Measurements from ENCODE around the gene SLC9C2. TPM values are rescaled to one million over a fixed set of nuclear protein-coding genes. Genes with fewer than 3 reads are reported as not detected.
"Not testable (repeated sequence)": the region's sequence is repeated elsewhere in the genome, so short reads cannot be mapped to it uniquely, and the experiment has no call there.

The SLC9C2 gene
- total RNA-seq, 1 experiment from 2014 or later: not detected

DNA sequence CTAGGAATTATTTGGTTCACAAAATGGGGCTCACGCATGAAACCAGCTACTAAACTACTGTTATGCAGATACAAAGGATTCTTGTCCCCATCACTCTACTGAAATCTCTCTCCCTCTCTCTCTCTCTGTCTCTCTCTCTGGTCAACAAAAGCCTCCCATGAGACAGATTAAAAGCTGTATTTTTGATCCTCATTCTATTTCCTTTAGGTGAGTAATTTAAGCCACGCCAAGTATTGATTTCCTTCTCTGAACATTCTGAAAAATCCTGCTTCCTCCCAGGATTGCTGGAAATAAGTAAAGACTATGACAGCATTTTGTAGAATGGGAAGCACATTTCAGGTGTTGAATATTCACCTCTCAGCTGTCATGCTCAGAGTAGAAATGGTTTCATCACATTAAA, 82.1 kb downstream of the SLC9C2 start:
- no peak overlapping the region for H3K27ac Mint-ChIP-seq
- DNase-seq (ENCODE audit: low spot score) (no peak), ATAC-seq (no peak)
- ChIA-PET POLR2A (interaction anchor here (0.7 kb wide), 1 partner anchor 255 kb away, joined by 3 read pairs; no protein-coding TSS in a partner anchor), CTCF (no interaction called here)
- TF ChIP-seq AR (CRISPR knock-in tag; IDR thresholded peaks at IDR 0.05): no peak
- TF ChIP-seq, protein P1, sequence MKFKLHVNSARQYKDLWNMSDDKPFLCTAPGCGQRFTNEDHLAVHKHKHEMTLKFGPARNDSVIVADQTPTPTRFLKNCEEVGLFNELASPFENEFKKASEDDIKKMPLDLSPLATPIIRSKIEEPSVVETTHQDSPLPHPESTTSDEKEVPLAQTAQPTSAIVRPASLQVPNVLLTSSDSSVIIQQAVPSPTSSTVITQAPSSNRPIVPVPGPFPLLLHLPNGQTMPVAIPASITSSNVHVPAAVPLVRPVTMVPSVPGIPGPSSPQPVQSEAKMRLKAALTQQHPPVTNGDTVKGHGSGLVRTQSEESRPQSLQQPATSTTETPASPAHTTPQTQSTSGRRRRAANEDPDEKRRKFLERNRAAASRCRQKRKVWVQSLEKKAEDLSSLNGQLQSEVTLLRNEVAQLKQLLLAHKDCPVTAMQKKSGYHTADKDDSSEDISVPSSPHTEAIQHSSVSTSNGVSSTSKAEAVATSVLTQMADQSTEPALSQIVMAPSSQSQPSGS (CRISPR knock-in tag; IDR thresholded peaks at IDR 0.05; ENCODE audit: borderline replicate concordance, low read depth): no peak
- TF ChIP-seq GRHL2 (CRISPR knock-in tag; IDR thresholded peaks at IDR 0.05; ENCODE audit: insufficient replicate concordance, severe bottlenecking): no peak
- TF ChIP-seq NR3C1 (CRISPR knock-in tag; conservative IDR thresholded peaks at IDR 0.05; ENCODE audit: low read depth): no peak
- TF ChIP-seq ZNF317 (CRISPR knock-in tag; IDR thresholded peaks at IDR 0.05; ENCODE audit: borderline replicate concordance, low read depth): no peak
- TF ChIP-seq SMAD4 (CRISPR knock-in tag; IDR thresholded peaks at IDR 0.05): no peak
- TF ChIP-seq, protein P2, sequence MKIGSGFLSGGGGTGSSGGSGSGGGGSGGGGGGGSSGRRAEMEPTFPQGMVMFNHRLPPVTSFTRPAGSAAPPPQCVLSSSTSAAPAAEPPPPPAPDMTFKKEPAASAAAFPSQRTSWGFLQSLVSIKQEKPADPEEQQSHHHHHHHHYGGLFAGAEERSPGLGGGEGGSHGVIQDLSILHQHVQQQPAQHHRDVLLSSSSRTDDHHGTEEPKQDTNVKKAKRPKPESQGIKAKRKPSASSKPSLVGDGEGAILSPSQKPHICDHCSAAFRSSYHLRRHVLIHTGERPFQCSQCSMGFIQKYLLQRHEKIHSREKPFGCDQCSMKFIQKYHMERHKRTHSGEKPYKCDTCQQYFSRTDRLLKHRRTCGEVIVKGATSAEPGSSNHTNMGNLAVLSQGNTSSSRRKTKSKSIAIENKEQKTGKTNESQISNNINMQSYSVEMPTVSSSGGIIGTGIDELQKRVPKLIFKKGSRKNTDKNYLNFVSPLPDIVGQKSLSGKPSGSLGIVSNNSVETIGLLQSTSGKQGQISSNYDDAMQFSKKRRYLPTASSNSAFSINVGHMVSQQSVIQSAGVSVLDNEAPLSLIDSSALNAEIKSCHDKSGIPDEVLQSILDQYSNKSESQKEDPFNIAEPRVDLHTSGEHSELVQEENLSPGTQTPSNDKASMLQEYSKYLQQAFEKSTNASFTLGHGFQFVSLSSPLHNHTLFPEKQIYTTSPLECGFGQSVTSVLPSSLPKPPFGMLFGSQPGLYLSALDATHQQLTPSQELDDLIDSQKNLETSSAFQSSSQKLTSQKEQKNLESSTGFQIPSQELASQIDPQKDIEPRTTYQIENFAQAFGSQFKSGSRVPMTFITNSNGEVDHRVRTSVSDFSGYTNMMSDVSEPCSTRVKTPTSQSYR (CRISPR knock-in tag; IDR thresholded peaks at IDR 0.05): no peak
- no peak for TF ChIP-seq ETV6 (CRISPR knock-in tag; IDR thresholded peaks at IDR 0.05)
- no peak for TF ChIP-seq ZNF138 (CRISPR knock-in tag; conservative IDR thresholded peaks at IDR 0.05)
- no peak for TF ChIP-seq GTF2I (CRISPR knock-in tag; conservative IDR thresholded peaks at IDR 0.05)
- no peak for TF ChIP-seq HMGA2 (CRISPR knock-in tag; IDR thresholded peaks at IDR 0.05)
- TF ChIP-seq ZNF671 (CRISPR knock-in tag; IDR thresholded peaks at IDR 0.05): no peak
- TF ChIP-seq NFYB (CRISPR knock-in tag; conservative IDR thresholded peaks at IDR 0.05; ENCODE audit: low read depth): no peak
- no peak for TF ChIP-seq AFF4 (CRISPR knock-in tag; IDR thresholded peaks at IDR 0.05; ENCODE audit: borderline replicate concordance)
- H3K27me3 Mint-ChIP-seq (ENCODE audit: low read depth): no peaks in the 10 kb centered on the region
- no peak overlapping the region for H3K4me3 Mint-ChIP-seq
- H3K36me3 Mint-ChIP-seq: no peaks in the 10 kb centered on the region
- peaks cover 25% of the 10 kb centered on the region for H3K4me1 Mint-ChIP-seq
- H3K9me3 Mint-ChIP-seq: peaks cover 8% of the 10 kb centered on the region; the same call in 1 of the 2 replicates

DNA sequence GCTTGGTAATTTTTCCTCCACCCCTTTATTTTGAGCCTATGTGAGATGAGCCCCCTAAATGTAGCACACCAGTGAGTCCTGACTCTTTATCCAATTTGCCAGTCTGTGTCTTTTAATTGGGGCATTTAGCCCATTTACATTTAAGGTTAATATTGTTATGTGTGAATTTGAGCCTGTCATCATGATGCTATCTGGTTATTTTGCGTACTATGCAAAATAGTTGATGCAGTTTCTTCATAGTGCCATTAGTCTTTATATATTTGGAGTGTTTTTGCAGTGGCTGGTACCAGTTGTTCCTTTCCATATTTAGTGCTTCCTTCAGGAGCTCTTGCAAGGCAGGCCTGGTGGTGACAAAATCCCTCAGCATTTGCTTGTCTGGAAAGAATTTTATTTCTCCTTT, 88.4 kb downstream of the SLC9C2 start:
- peaks cover 39% of the 10 kb centered on the region for H3K9me3 Mint-ChIP-seq
- DNase-seq (ENCODE audit: low spot score); H3K4me3 Mint-ChIP-seq; H3K27ac Mint-ChIP-seq; CTCF ChIA-PET; ATAC-seq; H3K27me3 Mint-ChIP-seq (ENCODE audit: low read depth); POLR2A ChIA-PET: not testable (repeated sequence)
- peaks cover 23% of the 10 kb centered on the region for H3K4me1 Mint-ChIP-seq
- peaks cover 16% of the 10 kb centered on the region for H3K36me3 Mint-ChIP-seq
